GM23248 (cell line): Measurements from ENCODE around the gene MRPL4. TPM values are rescaled to one million over a fixed set of nuclear protein-coding genes. Genes with fewer than 3 reads are reported as not detected.
A peak's percentile ranks its signal among the peaks of the same experiment; 100 is the strongest.

Source experiments
- DNase-seq: peaks from one replicate; pipeline ENCODE4 v3.0.0-alpha.2; 2015
- H2AFZ ChIP-seq: fragments of 200-600 bp; sonication (generic); 2 replicates; pipeline ENCODE4 v1.6.1; 2016; ENCODE audit warnings: antibody characterized with exemption
- H3F3A ChIP-seq: fragments of 200-600 bp; sonication (generic); 2 replicates; pipeline ENCODE4 v1.6.1; 2016; ENCODE audit warnings: mild to moderate bottlenecking, antibody characterized with exemption, mixed run types; ENCODE audit not compliant: insufficient read depth
- H3K27ac ChIP-seq: fragments of 200-600 bp; sonication (generic); 2 replicates; pipeline ENCODE4 v1.5.1; 2016; ENCODE audit warnings: mild to moderate bottlenecking
- H3K27me3 ChIP-seq: fragments of 200-600 bp; sonication (generic); replicated peaks from 2 replicates; pipeline ENCODE4 v1.6.1; 2016; ENCODE audit warnings: mild to moderate bottlenecking; ENCODE audit not compliant: insufficient read depth
- H3K36me3 ChIP-seq: fragments of 200-600 bp; sonication (generic); 2 replicates; pipeline ENCODE4 v1.6.1; 2016; ENCODE audit warnings: low read depth, mild to moderate bottlenecking
- H3K4me1 ChIP-seq: fragments of 200-600 bp; sonication (generic); 2 replicates; pipeline ENCODE4 v1.6.1; 2016; ENCODE audit warnings: mild to moderate bottlenecking; ENCODE audit not compliant: insufficient read depth
- H3K4me2 ChIP-seq: fragments of 200-600 bp; sonication (generic); one replicate; pipeline ENCODE4 v1.6.1; 2016; ENCODE audit warnings: mild to moderate bottlenecking; ENCODE audit not compliant: unreplicated experiment
- H3K4me3 ChIP-seq: fragments of 200-600 bp; sonication (generic); 2 replicates; pipeline ENCODE4 v1.5.1; 2016; ENCODE audit warnings: mild to moderate bottlenecking
- H3K79me2 ChIP-seq: fragments of 200-600 bp; sonication (generic); 2 replicates; pipeline ENCODE4 v1.6.1; 2016; ENCODE audit warnings: mild to moderate bottlenecking; ENCODE audit not compliant: insufficient read depth
- H3K9ac ChIP-seq: fragments of 200-600 bp; sonication (generic); 2 replicates; pipeline ENCODE4 v1.6.1; 2016; ENCODE audit warnings: mild to moderate bottlenecking
- H3K9me2 ChIP-seq: fragments of 200-600 bp; sonication (generic); 2 replicates; pipeline ENCODE4 v1.6.1; 2016; ENCODE audit warnings: mixed run types, mild to moderate bottlenecking, moderate library complexity; ENCODE audit not compliant: insufficient read depth
- H3K9me3 ChIP-seq: fragments of 200-600 bp; sonication (generic); one replicate; pipeline ENCODE4 v1.6.1; 2017; ENCODE audit warnings: low read depth
- H4K20me1 ChIP-seq: fragments of 200-600 bp; sonication (generic); 2 replicates; pipeline ENCODE4 v1.6.0; 2016; ENCODE audit not compliant: insufficient read depth
- EZH2 ChIP-seq: fragments of 200-600 bp; sonication (generic); IDR thresholded peaks from 2 replicates; pipeline ENCODE4 v1.6.1; 2018; ENCODE audit warnings: antibody characterized with exemption, mild to moderate bottlenecking; ENCODE audit not compliant: insufficient read depth, poor library complexity, severe bottlenecking
- EZH2phosphoT487 ChIP-seq: fragments of 200-600 bp; sonication (generic); IDR thresholded peaks from 2 replicates; pipeline ENCODE4 v1.6.1; 2018; ENCODE audit warnings: antibody characterized with exemption, moderate library complexity, mild to moderate bottlenecking, low read depth; ENCODE audit not compliant: insufficient read depth
- WGBS, 2 experiments: methylation state at CpG; one replicate each; pipeline ENCODE4 v1.1.6; 2015 to 2017; ENCODE audit warnings: low lambda C conversion rate in 2 of 2, low coverage in 1 of 2; ENCODE audit errors: missing lambda C conversion rate in 2 of 2; 5-methylcytosine and 5-hydroxymethylcytosine counted together
- in situ Hi-C: fragments of 300-500 bp; cut with MboI; formaldehyde crosslinking; loops from 2 replicates; pipeline ENCODE4 v1.15.0; 2020
- polyA plus RNA-seq: library from polyadenylated mRNA; unstranded; fragments of >200 nt; fragmentation: Nextera tagmentation; extraction: Ambion mirVana; gene quantifications from 2 replicates; pipeline ENCODE4 v1.2.1, GENCODE V29; 2016
- total RNA-seq: library from RNA; depleted of rRNA; stranded (reverse); fragments of >200 nt; shearing (Covaris generic); gene quantifications from 2 replicates; pipeline ENCODE4 v1.2.3, GENCODE V29; 2014

Gene MRPL4
- total and polyA plus RNA-seq, 2 experiments from 2014 or later = 73.9 to 101 TPM

GRCh38 chr19:10259162-10259905 lies 7.3 kb downstream of the MRPL4 start:
- Histone ChIP-seq H3K4me3 (no peak overlapping the region), H3K9me3 (no peaks in the 10 kb centered on the region), H3K36me3 (no peaks in the 10 kb centered on the region; the same call in none of the 2 replicates), H3K9ac (no peak overlapping the region), H2AFZ (no peak overlapping the region), H3K9me2 (no peaks in the 10 kb centered on the region), H3K27me3 (no peaks in the 10 kb centered on the region), H3K4me1 (no peaks in the 10 kb centered on the region), H3F3A (no peaks in the 10 kb centered on the region), H3K79me2 (0 out of 2 replicates have a peak, but pooled peaks cover under 1% of the 10 kb centered on the region), H3K4me2 (no peak overlapping the region), H4K20me1 (no peaks in the 10 kb centered on the region), H3K27ac (no peak overlapping the region)
- TF ChIP-seq EZH2phosphoT487 (no peak), EZH2 (no peak)
- in situ Hi-C loops = no loop called here
- DNase-seq = peak; percentile 84
- 61 to 63% methylated on average over 20 to 32 of the region's 32 CpGs for WGBS, 2 experiments

DNA sequence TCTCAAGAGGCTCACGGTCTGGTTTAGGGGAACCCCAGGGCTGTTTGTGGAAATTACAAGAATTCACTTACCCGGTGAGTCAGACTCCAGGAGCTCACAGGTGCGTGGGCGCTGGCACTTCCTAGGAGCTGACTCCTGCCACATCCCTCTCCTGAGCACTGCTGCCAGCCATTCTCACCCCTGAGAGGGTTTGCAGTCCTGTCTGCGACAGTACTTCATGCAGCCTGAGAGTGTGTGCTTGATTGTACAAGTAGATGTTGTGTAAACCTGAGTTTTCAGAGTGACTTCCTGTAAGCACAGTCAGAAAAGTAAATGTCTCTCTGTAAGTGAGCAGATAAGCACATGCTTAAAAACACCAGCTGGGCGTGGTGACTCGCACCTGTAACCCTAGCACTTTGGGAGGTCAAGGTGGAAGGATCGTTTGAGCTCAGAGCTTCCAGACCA lies 8.1 kb downstream of the MRPL4 start:
- H3K9ac ChIP-seq = no peak overlapping the region
- H3K27me3 ChIP-seq = no peaks in the 10 kb centered on the region
- H3K79me2 ChIP-seq = no peaks in the 10 kb centered on the region
- no peak overlapping the region for H2AFZ ChIP-seq
- in situ Hi-C loops = no loop called here
- H4K20me1 ChIP-seq = no peaks in the 10 kb centered on the region
- H3F3A ChIP-seq = no peaks in the 10 kb centered on the region
- H3K4me2 ChIP-seq = no peak overlapping the region
- no peaks in the 10 kb centered on the region for H3K9me2 ChIP-seq
- 72 to 79% methylated on average over 8 of the region's 8 CpGs for WGBS, 2 experiments
- H3K27ac ChIP-seq = no peak overlapping the region
- no peaks in the 10 kb centered on the region for H3K4me1 ChIP-seq
- no peaks in the 10 kb centered on the region; the same call in none of the 2 replicates for H3K36me3 ChIP-seq
- H3K4me3 ChIP-seq = no peak overlapping the region
- no peak for TF ChIP-seq EZH2phosphoT487
- TF ChIP-seq EZH2 = no peak
- peak; percentile 31 for DNase-seq
- H3K9me3 ChIP-seq = no peaks in the 10 kb centered on the region

DNA sequence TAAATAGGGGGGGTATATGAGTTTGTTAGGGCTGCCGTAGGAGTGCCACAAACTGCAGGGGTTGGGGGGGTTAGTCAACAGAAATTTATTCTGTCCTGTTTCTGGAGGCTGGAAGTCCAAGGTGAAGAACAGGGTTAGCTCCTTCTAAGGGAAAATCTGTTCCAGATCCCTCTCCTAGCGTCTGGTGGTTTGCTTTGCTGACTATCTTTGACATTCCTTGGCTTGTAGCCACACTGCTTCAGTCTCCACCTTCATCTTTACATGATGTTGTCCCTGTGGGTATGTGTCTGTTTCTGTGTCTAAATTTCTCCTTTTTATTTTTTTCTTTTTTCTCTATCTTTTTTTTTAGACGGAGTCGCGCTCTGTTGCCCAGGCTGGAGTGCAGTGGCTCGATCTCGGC lies 10.8 kb downstream of the MRPL4 start:
- H3K9me3 ChIP-seq = no peaks in the 10 kb centered on the region
- in situ Hi-C loops = no loop called here
- no peak overlapping the region for H3K4me2 ChIP-seq
- H3K27ac ChIP-seq = no peak overlapping the region
- H3K79me2 ChIP-seq = no peaks in the 10 kb centered on the region
- H4K20me1 ChIP-seq = no peaks in the 10 kb centered on the region
- H3K27me3 ChIP-seq = no peaks in the 10 kb centered on the region
- no peaks in the 10 kb centered on the region; the same call in none of the 2 replicates for H3K36me3 ChIP-seq
- no peaks in the 10 kb centered on the region for H3K4me1 ChIP-seq
- no peaks in the 10 kb centered on the region for H3K9me2 ChIP-seq
- TF ChIP-seq EZH2 (no peak), EZH2phosphoT487 (no peak)
- DNase-seq = peak; percentile 40
- no peak overlapping the region for H2AFZ ChIP-seq
- WGBS, 2 experiments = 71 to 73% methylated on average over 7 of the region's 7 CpGs
- no peak overlapping the region for H3K4me3 ChIP-seq
- H3K9ac ChIP-seq = no peak overlapping the region
- H3F3A ChIP-seq = no peaks in the 10 kb centered on the region

DNA sequence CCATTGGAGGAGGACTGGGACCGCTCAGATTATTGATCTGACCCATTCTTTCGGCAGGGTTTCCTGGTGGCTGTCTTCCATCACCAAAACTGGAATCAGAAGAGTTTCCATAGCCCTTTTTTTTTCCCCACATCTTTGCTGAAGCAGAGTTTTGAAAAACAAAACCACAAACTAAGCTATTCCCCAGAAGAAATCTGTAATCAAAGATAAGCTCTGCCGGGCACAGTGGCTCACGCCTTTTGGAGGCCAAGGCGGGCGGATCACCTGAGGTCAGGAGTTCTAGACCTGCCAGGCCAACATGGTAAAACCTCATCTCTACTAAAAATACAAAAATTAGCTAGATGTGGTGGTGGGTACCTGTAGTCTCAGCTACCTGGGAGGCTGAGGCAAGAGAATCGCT lies 14.7 kb downstream of the MRPL4 start:
- in situ Hi-C loops = no loop called here
- no peaks in the 10 kb centered on the region for H3K9me3 ChIP-seq
- no peak overlapping the region for H3K4me2 ChIP-seq
- H3K4me1 ChIP-seq = no peaks in the 10 kb centered on the region
- H3F3A ChIP-seq = no peaks in the 10 kb centered on the region
- no peaks in the 10 kb centered on the region for H4K20me1 ChIP-seq
- no peaks in the 10 kb centered on the region for H3K36me3 ChIP-seq
- H2AFZ ChIP-seq = no peak overlapping the region
- no peak overlapping the region for H3K4me3 ChIP-seq
- 81 to 82% methylated on average over 7 of the region's 7 CpGs for WGBS, 2 experiments
- H3K9ac ChIP-seq = no peak overlapping the region
- no peaks in the 10 kb centered on the region for H3K79me2 ChIP-seq
- no peak for DNase-seq
- H3K27me3 ChIP-seq = no peaks in the 10 kb centered on the region
- no peak overlapping the region for H3K27ac ChIP-seq
- TF ChIP-seq EZH2 (no peak), EZH2phosphoT487 (no peak)
- H3K9me2 ChIP-seq = no peaks in the 10 kb centered on the region
